ENCODE data around the gene CLSTN1. TPM values are rescaled to one million over a fixed set of nuclear protein-coding genes. Genes with fewer than 3 reads are reported as not detected.

CLSTN1 gene
- total and polyA plus RNA-seq, 2 of the 13 experiments (the other 11 are each of a cell fraction or from before 2014, with no cell fraction given) = 19.7 to 29.8 TPM

- TF ChIP-seq ZNF841 (CRISPR knock-in tag; IDR thresholded peaks at IDR 0.05; ENCODE audit: borderline replicate concordance) (no peak), ZNF747 (CRISPR knock-in tag; IDR thresholded peaks at IDR 0.05; ENCODE audit: borderline replicate concordance) (no peak), SNAI1 (CRISPR knock-in tag; IDR thresholded peaks at IDR 0.05; ENCODE audit: borderline replicate concordance) (0 out of 2 replicates have a peak, but pooled peaks have one; percentile 5), GABPA (IDR thresholded peaks at IDR 0.05; ENCODE audit: low read depth, low read length) (no peak), GABPA (CRISPR knock-in tag; IDR thresholded peaks at IDR 0.05; ENCODE audit: low read depth) (no peak), PHF8 (CRISPR knock-in tag; IDR thresholded peaks at IDR 0.05) (no peak), ZNF318 (CRISPR knock-in tag; IDR thresholded peaks at IDR 0.05) (no peak), SMAD9 (CRISPR knock-in tag; IDR thresholded peaks at IDR 0.05) (no peak), CCDC6 (CRISPR knock-in tag; IDR thresholded peaks at IDR 0.05) (0 out of 2 replicates have a peak, but pooled peaks have one; percentile 7), ZNF138 (CRISPR knock-in tag; IDR thresholded peaks at IDR 0.05; ENCODE audit: low read depth) (no peak), TCF7L2 (IDR thresholded peaks at IDR 0.05; ENCODE audit: low read depth, low read length) (no peak), DNMT3B (CRISPR knock-in tag; conservative IDR thresholded peaks at IDR 0.05) (no peak), NFAT5 (CRISPR knock-in tag; IDR thresholded peaks at IDR 0.05) (no peak), ZZZ3 (CRISPR knock-in tag; IDR thresholded peaks at IDR 0.05; ENCODE audit: borderline replicate concordance) (0 out of 2 replicates have a peak, but pooled peaks have one; percentile 4), PRPF4 (IDR thresholded peaks at IDR 0.05; ENCODE audit: low read depth, low read length, poor library complexity, severe bottlenecking) (no peak), SIN3A (IDR thresholded peaks at IDR 0.05; ENCODE audit: borderline replicate concordance, low read depth, low read length) (0 out of 2 replicates have a peak, but pooled peaks have one; percentile 4)
These were observed 105.6 kb downstream of the CLSTN1 start (continued) for GRCh38 chr1:9718006-9718680.

Measured in HepG2 (cell line).